ENCODE data around the gene CARMIL1. TPM values are rescaled to one million over a fixed set of nuclear protein-coding genes. Genes with fewer than 3 reads are reported as not detected.

The CARMIL1 gene
- total RNA-seq, 1 donor from 2014 or later: 21.7 TPM

- DNase-seq (ENCODE audit: low spot score): no peak
Observed at GRCh38 chr6:25503686-25504085, 224.5 kb downstream of the CARMIL1 start.

- no peak for DNase-seq (ENCODE audit: low spot score)
Observed at GRCh38 chr6:25504661-25505060, 225.5 kb downstream of the CARMIL1 start.

GRCh38 chr6:25506020-25506419 lies 226.8 kb downstream of the CARMIL1 start:
- no peak for DNase-seq (ENCODE audit: low spot score)

GRCh38 chr6:25508051-25508450 lies 228.9 kb downstream of the CARMIL1 start:
- no peak for DNase-seq (ENCODE audit: low spot score)

DNA sequence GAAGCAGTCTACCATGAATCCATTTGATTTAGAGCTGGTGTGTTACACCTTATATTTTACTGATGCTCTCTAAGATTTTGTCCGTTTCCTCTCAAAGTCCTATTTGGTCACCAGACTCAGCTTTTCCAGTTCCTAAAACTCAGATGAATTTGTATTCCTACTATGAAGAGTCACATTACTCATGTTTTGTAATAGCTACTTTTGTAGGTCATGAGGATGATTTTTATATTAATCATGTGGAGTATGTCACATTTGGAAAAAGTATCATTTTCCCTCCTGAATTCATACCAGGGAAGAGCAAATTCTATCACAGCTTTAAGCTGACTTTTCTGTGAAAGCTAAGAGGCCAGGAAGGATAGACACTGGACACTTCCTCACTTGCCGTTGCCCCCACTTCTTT lies 232.2 kb downstream of the CARMIL1 start:
- DNase-seq (ENCODE audit: low spot score): no peak

DNA sequence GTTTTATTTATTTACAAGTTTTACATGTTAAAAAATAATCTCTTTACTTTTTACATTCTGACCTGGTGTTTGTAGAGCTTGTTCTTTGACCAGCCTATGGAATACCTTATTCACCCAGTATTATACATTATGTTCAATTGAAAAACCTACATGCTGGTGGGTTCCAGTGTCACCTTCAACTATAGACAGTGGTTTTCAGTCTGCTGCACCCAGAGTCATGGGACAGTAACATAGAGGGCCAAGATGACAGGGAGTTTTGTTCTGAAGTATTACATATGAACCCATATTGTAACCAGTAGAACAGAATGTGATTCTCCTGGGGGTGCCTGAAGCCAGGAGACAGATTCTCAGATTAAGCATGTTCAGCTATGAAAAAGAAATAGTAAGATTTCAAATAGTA lies 233.4 kb downstream of the CARMIL1 start:
- DNase-seq (ENCODE audit: low spot score): no peak

- DNase-seq (ENCODE audit: low spot score): no peak
Observed at GRCh38 chr6:25519856-25520255, 240.7 kb downstream of the CARMIL1 start.

GRCh38 chr6:25524542-25524941 lies 245.4 kb downstream of the CARMIL1 start:
- peak; percentile 66 for DNase-seq (ENCODE audit: low spot score)

GRCh38 chr6:25525078-25525477 lies 245.9 kb downstream of the CARMIL1 start:
- no peak for DNase-seq (ENCODE audit: low spot score)

DNA sequence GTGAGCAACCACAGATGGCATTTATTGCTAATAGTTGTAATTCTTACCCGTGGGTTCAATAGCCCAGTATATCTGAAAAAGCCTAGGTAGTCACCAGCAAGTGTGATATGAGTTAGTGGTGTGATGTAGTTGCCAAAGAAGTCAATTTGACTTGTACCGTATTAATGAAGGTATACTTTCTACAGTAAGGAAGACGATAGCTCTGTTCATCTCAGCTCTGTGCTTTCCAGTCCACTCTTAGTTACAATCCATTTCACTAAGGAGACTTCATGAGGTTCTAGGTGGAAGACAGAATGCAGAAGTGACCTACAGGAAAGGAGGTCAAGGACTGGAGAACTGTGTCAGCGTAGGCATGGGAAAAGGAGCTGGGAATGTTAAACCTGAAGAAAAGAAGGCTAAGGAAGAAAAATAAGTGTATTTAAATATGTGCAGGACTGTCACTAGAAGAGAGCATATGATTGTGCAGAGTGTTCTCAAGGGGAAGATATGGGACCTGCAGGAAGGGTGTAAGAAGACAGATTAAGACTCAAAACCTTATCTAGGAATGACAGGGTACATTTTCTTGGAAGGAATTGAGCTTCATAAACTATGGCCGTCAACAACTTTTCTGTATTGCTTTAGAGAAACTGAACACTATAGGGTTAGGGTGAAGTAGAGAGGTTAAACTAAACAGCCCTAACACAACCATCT lies 255.9 kb downstream of the CARMIL1 start:
- DNase-seq (ENCODE audit: low spot score): no peak

DNA sequence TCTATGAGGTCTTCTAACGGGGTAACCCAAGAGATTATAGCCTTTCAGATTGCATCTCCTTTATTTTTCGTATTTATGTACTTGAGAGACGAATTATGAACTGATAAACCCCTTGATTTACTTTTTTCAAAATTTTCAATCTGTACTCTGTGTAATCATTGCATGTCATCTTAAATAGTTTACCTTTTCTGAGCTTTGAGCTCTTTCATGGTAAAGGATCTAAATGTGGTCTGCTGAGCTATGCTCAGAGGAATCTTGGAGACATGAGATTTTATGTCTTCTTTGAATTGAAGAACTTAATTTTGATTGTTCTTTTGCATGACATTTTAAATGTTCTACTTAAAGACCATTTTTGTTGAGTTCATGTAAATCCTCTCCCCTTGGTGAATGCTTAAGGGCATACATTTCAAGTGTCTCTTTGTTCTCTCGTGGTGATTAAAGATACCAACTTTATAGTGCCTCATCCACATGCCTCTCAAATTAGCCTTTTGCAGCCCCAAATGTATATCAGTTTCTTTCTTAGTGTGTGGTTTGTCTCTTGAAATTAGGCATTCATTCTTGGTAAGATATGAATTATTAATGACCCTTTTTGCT lies 256.6 kb downstream of the CARMIL1 start:
- no peak for DNase-seq (ENCODE audit: low spot score)

DNA sequence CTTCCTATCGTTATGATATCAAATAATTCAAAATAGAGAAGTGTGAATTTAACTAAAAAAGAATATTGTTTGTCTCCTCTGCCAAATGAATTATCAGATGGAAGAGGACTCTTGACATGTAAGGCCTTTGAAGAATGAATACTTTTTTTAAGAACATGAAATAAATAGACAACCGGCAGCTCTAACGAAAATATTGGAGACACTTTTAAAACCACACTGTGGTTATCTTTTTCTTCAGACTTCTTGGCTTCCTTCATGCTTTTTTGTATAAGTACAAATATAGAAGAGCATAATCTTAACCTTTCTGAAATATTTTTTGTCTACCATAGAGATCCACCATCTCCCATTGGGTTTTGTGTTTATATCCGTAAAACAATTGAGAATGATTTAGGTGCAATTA lies 257.6 kb downstream of the CARMIL1 start:
- no peak for DNase-seq (ENCODE audit: low spot score)

DNA sequence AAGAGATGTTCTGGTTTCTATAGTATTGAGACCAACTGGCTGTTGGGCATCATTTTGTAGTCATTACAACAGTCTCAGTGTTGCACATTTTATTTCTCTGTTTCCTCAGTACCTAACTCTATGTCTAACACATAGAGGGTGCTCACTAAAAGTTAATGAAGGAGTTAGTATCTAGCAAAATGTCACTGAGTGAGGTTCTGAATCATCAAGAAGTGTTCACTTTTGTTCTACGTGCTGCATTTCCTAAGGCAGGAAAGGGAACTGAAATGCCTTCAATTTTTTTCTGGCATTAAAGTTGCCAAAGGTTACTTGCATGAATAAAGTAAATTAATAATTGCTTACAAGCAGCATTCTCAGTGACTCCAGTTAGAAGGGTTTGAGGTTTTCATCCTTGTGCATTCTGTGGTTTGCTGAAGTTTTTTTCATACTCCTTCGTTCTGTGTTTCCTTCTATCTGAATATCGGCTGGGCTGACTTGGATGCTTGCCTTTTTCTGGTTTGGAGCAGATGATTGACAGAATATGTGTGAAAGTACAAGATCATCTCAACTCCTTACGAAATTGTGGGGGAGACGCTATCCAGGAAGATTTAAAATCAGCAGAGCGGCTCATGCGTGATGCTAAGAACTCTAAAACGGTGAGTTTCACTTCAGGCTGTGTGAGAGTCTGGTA lies 258.3 kb downstream of the CARMIL1 start:
- DNase-seq (ENCODE audit: low spot score): no peak

DNA sequence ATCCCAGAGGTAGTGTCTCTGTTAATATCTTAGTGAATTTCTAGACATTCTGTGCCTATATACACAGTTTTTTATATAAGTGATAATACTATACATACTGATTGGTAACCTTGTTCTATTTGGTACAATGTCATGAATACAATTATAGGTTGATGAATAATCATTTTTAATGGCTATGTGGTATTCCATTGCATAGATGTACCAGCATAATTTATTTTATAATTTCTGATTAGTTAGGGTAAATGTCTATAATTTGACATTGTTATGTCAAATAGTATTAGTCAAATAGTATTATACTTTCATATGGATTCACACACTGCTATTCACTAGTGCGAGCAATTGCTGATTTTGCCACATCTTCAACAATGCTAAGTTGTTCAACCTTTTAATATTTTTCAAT lies 262.1 kb downstream of the CARMIL1 start:
- no peak for DNase-seq (ENCODE audit: low spot score)

DNA sequence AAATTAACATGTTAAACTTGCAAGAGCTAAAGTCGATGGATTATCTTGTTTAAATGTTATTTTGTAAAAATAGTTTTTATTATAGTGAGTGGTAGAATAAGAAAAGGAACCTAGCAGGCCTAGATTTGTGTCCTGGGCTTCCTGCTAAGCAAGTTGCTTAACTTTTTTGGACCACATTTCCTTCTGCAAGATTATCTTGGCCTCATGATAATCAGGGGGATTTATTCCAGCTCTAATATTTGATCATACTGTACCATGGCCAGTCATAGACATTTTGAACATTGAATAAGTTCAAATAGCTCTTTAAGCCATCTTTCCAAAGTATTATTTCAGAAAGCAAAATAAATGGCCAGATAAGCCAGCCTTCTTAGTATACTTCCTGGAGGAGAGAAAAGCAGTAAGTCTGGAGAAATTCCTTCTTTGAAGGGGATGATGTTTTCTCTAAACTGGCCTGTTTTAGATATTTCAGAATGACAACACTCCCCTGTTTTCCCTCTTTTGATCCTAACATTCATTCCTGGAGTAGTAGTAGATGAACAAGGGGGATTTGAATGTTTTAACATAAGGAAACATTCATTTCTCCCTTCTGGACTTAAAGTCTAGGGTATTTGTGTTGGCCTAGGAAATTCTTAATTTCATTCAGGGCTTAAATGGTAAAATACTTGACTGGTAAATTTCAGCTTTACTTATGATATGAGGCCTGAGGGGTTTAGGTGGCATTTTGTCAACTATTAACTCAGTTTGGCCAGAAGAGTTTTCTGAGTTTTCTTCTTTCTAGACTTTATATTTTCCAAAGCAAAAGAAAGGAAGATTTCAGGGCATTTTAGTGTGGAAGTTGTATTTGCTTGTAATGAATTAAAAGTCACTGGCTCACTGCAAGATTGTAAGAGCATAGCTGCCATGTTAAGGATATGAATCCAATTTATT lies 264.1 kb downstream of the CARMIL1 start:
- peak; percentile 97 for DNase-seq (ENCODE audit: low spot score)

- DNase-seq (ENCODE audit: low spot score): no peak
Observed at GRCh38 chr6:25544833-25545232, 265.7 kb downstream of the CARMIL1 start.

DNA sequence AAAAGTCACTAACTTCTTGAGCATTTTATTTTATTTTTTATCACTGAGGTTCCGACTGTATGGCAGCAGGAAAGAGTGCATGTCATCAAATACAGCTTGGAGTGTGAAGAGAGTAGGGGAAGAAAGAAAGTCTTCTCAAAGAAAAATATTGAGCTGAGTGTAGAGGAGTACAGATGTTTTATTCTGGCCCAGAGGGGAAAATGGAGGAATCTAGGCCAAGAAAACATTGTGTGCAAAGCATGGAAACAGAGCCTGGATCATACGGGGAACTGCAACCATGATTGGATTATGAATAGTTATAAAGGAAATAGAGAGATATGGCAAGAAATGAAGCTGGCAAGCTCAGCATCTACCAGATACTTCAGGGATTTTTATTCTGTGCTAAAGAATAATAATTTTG lies 268.6 kb downstream of the CARMIL1 start:
- DNase-seq (ENCODE audit: low spot score): no peak

DNA sequence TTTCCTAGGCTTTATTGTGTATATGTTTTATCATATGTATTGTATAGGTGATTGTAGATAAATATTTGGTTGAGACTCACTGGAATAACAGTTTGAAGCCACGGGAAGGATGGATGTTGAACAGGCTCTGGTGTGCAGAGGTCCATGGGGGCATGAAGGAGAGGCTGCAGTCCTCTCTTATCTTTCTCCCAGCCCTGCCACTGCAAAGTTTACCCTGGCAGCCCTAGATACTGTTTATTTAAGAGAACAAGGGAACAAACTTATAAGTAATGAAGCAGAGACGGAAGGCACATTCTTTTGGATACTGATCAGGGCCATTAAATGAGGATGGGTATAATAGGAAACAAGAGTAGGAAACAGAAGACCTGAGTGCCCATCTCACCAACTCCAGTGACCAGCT lies 269.3 kb downstream of the CARMIL1 start:
- DNase-seq (ENCODE audit: low spot score): no peak

GRCh38 chr6:25550631-25551030 lies 271.5 kb downstream of the CARMIL1 start:
- no peak for DNase-seq (ENCODE audit: low spot score)

DNA sequence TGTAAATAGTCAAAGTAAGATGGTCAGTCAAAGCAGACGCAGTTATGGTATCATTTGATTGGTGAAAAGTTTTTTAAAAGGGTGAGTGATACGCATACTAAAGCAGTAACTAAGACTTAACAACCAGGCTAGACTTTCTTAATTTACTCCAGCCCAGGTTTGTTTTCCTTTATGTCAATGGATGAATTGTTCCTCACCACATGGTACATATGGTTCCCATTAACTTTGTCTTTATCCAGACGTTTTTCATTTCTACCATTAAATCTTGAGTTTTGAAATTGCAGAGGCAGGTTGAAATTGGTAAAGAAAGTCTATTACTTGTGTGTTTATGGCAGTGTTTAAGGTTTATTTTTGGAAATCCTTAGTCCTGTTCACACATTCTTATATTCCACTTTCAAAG lies 274.3 kb downstream of the CARMIL1 start:
- DNase-seq (ENCODE audit: low spot score): no peak

GRCh38 chr6:25555188-25555587 lies 276.0 kb downstream of the CARMIL1 start:
- DNase-seq (ENCODE audit: low spot score): no peak

GRCh38 chr6:25556516-25556915 lies 277.3 kb downstream of the CARMIL1 start:
- peak; percentile 76 for DNase-seq (ENCODE audit: low spot score)
